HG03354 (cell line): ENCODE data around the gene DRAM2.
"Not testable (repeated sequence)": the region's sequence is repeated elsewhere in the genome, so short reads cannot be mapped to it uniquely, and the experiment has no call there.

Source experiments
- ATAC-seq: cut with Tn5 transposase; IDR thresholded peaks from one replicate; pipeline ENCODE4 v1.9.1; 2021; ENCODE audit warnings: mild to moderate bottlenecking; ENCODE audit not compliant: unreplicated experiment, poor library complexity, severe bottlenecking

Gene DRAM2

GRCh38 chr1:111095421-111095820 lies 44.5 kb downstream of the DRAM2 start:
- ATAC-seq = not testable (repeated sequence)

- no peak for ATAC-seq
These were observed 50.3 kb downstream of the DRAM2 start for GRCh38 chr1:111089638-111090037.

- no peak for ATAC-seq
These were observed 54.2 kb downstream of the DRAM2 start for GRCh38 chr1:111085676-111086075.

GRCh38 chr1:111084999-111085398 lies 54.9 kb downstream of the DRAM2 start:
- ATAC-seq = no peak

DNA sequence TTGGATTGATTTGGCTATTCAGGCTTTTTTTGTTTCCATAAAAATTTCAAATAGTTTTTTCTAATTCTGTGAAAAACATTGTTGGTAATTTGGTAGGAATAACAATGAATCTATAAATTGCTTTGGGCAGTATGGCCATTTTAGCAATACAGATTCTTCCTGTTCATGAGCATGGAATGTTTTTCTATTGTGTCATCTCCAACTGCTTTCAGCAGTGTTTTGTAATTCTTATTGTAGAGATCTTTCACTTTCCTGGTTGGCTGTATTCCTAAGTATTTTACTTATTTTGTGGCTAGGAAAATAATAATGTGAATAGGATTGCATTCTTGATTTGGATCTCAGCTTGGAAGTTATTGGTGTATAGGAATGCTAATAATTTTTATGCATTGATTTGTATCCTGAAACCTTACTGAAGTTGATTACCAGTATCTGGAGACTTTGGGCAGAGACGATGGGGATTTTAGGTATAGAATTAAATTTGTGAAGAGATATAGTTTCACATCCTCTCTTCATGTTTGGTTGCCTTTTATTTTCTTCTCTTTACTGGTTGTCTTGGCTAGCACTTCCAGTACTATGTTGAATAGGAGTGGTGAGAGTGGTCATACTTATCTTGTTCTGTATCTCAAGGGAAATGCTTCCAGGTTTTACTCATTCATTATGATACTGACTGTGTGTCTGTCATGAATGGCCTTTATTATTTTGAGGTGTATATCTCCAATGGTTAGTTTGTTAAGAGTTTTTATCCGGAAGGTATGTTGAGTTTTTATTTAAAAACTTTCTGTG lies 57.3 kb downstream of the DRAM2 start:
- no peak for ATAC-seq

DNA sequence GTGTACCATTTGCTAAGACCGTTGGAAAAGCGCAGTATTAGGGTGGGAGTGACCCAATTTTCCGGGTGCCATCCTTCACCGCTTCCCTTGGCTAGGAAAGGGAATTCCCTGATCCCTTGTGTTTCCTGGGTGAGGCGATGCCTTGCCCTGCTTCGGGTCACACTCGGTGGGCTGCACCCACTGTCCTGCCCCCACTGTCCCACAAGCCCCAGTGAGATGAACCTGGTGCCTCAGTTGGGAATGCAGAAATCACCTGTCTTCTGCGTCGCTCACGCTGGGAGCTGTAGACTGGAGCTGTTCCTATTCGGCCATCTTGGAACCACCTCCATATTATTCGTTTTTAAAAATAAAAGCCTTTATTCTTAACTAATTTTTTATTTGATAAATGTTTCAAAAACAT lies 60.6 kb downstream of the DRAM2 start:
- not testable (repeated sequence) for ATAC-seq

GRCh38 chr1:111077312-111077711 lies 62.6 kb downstream of the DRAM2 start:
- ATAC-seq = not testable (repeated sequence)
